HG03520 (cell line): ENCODE results near the gene KHDC3L.
A peak's percentile ranks its signal among the peaks of the same experiment; 100 is the strongest.

ENCODE experiments used
- ATAC-seq: cut with Tn5 transposase; IDR thresholded peaks from one replicate; pipeline ENCODE4 v1.9.1; 2021; ENCODE audit warnings: mild to moderate bottlenecking, moderate library complexity; ENCODE audit not compliant: unreplicated experiment

Gene KHDC3L

GRCh38 chr6:73362358-73362757, at the start of gene KHDC3L:
Gene KHDC3L (plus strand): TSS chr6:73362658. CDS start chr6:73362730, 72 bp downstream.
- no peak for ATAC-seq

GRCh38 chr6:73314577-73315492, 47.6 kb upstream of the KHDC3L start:
- no peak for ATAC-seq

GRCh38 chr6:73323323-73323722, 39.1 kb upstream of the KHDC3L start:
- ATAC-seq = no peak

GRCh38 chr6:73325656-73326055, 36.8 kb upstream of the KHDC3L start:
- ATAC-seq = no peak

GRCh38 chr6:73328790-73329189, 33.7 kb upstream of the KHDC3L start:
- no peak for ATAC-seq

- ATAC-seq = peak; percentile 55
Observed at GRCh38 chr6:73329201-73329600, 33.3 kb upstream of the KHDC3L start.

- ATAC-seq = no peak
Observed at GRCh38 chr6:73339340-73339739, 23.1 kb upstream of the KHDC3L start.

- no peak for ATAC-seq
Observed at GRCh38 chr6:73340048-73340447, 22.4 kb upstream of the KHDC3L start.

- ATAC-seq = no peak
Observed at GRCh38 chr6:73341335-73341734, 21.1 kb upstream of the KHDC3L start.

- no peak for ATAC-seq
Observed at GRCh38 chr6:73342174-73342573, 20.3 kb upstream of the KHDC3L start.

GRCh38 chr6:73343164-73343563, 19.3 kb upstream of the KHDC3L start:
- ATAC-seq = no peak

GRCh38 chr6:73348550-73349204, 13.8 kb upstream of the KHDC3L start:
- no peak for ATAC-seq

- no peak for ATAC-seq
Observed at GRCh38 chr6:73349311-73349710, 13.1 kb upstream of the KHDC3L start.

- ATAC-seq = no peak
Observed at GRCh38 chr6:73353636-73354593, 8.5 kb upstream of the KHDC3L start, which contains the start of gene DPPA5. Gene DPPA5 (minus strand): TSS chr6:73354276. CDS start chr6:73354225, 51 bp downstream.

GRCh38 chr6:73362869-73363536, 545 bp downstream of the KHDC3L start:
- no peak for ATAC-seq

GRCh38 chr6:73363537-73363875, 1.0 kb downstream of the KHDC3L start:
- no peak for ATAC-seq

- ATAC-seq = no peak
Observed at GRCh38 chr6:73364121-73364520, 1.7 kb downstream of the KHDC3L start.

- no peak for ATAC-seq
Observed at GRCh38 chr6:73364549-73364948, 2.1 kb downstream of the KHDC3L start.

GRCh38 chr6:73367761-73368355, 5.4 kb downstream of the KHDC3L start:
- no peak for ATAC-seq

- ATAC-seq = no peak
Observed at GRCh38 chr6:73368675-73369074, 6.2 kb downstream of the KHDC3L start.
